ENCODE results near the gene PEX10.

The PEX10 gene

DNA sequence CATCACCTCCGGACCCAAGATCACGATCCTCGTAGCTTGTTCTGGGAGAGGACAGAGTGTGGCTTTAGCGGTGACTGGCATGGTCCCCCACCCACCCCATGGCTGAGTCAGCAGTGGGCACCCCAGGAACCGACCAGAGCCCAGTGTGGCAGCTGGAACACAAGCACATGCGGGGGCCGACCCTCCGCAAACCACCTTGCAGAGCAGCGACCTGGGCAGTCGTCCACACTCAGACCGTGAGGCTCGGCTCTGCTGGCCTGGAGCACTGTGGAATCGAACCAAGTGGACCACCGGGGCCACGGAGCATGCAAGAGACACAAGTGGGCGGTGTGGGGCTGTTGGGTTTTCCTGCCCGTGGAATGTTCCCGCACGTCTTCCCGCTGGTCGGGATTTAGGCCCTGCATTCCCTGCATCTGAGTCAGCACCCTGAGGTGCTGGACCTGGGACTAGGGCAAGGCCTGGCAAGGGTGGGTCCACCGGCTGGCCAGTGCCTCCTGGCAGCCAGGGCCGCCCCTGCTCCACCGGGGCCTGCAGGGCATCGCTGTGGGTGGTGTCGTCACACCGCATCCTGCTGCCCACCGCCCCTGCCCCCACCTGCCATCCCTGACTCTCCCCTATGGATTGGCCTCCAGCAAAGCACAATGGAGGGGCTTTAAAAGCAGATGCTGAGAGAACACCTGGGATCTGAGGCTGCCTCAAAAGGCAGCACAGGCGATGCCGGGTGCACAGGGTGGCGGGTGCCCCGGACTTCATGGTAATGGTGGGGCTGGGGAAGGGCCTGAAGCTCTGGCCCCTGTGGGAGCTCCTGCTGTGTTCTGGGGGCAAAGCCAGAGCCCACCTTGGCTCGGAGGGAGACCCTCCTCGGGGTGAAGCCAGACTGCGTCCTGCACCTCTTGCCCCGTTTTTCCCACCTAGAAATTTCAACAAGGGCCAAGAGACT lies 39.5 kb downstream of the PEX10 start:
- DNase-seq: no peak

DNA sequence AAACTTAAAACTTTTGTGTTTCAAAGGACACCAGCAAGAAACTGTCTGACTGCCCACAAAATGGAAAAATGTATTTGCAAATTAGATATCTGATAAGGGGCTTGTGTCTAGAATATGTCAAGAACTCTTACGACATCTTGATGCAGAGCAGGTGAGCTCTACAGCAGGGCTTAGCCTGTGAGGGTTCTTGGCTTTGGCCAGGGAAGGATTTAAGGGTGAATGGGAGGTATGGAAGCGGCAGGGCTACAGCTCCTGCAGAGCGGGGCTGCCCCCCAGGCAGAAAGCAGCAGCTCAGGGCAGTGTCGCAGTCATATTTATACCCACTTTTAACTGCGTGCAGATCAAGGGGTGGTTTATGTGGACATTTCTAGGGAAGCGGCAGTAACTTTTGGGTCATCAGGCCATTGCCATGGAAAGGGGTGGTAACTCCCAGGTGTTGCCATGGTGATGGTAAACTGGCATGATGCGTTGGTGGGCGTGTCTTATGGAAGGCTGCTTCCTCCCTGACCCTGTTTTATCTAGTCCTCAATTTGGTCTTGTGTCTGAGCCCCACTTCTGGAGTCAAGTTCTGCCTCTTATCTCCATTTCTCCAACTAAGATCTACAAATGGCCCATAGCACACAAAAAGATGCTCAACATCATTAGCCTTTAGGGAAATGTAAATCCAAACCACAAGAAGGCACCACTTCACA lies 44.2 kb downstream of the PEX10 start:
- DNase-seq: no peak

DNA sequence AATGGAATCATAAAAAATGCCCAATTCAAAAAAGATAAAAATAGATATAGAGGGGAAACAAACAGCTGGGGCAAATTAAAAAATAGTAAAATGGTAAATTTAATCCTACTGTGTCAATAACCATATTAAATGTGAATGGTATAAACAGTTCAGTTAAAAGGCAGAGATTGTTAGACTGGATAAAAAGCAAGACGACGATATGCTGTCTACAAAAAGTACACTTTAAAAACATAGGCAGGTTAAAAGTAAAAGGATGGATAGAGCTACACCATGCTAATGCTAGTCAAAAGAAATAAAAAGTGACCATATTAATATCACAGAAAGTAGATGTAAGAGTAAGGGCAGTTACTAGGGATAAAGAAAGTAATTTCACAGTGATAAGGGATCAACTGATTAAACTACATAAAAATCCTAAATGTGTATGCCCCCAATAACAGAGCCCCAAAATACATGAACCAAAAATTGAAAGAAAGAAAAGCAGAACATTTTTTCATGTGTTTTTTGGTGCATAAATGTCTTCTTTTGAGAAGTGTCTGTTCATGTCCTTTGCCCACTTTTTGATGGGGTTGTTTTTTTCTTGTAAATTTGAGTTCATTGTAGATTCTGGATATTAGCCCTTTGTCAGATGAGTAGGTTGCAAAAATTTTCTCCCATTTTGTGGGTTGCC lies 48.4 kb downstream of the PEX10 start:
- no peak for DNase-seq

DNA sequence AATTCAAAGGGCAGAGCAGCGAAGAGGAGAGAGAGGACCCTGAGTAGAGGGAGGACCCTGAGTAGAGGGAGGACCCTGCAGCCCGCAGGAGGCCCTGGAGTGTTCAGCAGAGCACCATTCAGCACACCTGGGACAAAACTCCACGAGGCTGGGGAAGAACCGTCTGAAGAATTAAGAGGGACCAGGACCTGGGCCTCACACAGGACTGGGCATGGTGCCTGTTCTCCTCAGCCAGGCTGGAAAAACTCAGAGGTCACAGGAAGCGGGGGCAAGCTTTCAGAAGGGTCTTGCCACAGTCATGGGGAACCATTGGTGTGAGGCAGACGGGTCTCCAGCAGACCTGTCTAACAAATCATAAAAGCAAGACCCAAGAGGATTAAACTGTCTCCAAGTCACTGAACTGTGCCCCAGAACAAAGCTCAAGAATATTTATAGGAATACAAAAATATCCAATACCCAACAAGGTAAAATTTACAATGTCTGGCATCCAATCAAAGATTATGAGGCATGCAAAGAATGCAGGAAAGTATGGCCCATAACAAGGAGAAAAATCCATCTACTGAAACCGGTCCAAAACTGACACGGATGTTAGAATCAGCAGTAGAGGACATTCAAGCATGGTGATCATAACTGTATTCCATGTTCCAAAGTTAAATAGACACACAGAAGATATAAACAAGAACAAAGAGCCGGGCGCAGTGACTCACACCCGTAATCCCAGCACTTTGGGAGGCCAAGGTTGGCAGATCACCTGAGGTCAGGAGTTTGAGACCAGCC lies 51.6 kb downstream of the PEX10 start:
- DNase-seq: no peak

DNA sequence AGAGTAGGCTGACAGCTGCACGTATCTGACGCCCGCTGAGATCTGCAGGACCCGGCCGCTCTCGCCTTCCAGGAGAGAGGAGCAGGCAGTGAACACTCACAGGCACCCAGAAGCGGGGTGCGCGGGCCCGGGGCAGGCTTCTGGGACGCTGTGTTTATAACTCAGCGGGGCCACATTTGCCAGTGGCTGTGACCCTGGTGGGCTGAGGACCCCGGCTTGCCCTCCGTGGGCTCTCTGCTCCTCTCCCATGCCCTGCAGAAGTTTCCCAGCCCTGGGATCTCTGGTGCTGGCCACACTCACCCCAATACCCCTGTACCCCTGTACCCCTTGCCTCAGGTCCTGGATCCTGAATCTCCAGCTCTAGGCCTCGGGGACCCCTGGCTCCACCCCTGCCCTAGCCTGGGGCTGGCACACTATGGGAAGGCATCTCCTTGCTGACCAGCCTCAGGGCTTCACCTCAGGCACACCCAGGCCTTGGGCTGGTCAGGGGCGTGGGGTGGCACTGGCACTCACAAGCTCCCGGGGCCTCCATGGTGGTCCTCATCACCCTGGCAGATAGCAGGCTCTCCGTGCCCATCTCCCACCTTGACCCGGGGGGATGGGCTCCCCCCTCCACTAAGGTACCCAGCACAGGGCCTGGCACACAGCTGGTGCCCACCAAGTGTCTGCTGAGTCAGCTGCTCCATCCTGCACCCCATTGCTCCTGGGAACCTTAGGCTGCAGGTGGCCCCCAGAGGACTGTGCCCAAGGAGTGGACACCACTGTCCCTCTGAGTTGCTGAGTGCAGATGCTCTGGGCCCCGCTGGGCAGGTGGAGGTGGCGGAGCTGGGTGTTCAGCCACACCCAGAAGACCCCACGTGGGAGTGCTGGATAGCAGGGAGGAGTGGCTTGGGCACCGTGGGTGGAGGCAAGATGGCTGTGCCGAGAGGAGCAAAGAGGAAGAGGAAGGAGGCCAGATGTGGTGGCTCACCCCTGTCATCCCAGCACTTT lies 53.4 kb downstream of the PEX10 start:
- no peak for DNase-seq

DNA sequence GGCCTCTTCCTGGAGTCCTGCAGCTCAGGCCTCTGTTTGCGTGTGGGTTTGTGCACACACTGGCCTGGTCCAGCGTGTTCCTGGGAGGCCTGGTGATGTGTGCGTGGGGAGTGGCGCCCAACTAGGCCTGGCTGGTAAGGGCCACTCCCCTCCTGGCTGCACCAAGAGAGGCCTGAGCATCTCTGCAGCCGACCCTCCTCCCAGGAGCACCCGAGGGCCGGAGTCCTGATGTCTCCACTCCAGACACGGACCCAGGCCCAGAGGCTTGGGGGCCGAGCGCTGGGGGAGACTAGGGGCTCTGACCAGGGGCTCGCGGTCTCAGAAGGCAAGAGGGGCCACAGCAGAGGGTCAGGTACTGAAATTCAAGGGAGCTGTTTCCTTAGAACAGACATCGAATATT lies 54.3 kb downstream of the PEX10 start:
- DNase-seq: no peak

DNA sequence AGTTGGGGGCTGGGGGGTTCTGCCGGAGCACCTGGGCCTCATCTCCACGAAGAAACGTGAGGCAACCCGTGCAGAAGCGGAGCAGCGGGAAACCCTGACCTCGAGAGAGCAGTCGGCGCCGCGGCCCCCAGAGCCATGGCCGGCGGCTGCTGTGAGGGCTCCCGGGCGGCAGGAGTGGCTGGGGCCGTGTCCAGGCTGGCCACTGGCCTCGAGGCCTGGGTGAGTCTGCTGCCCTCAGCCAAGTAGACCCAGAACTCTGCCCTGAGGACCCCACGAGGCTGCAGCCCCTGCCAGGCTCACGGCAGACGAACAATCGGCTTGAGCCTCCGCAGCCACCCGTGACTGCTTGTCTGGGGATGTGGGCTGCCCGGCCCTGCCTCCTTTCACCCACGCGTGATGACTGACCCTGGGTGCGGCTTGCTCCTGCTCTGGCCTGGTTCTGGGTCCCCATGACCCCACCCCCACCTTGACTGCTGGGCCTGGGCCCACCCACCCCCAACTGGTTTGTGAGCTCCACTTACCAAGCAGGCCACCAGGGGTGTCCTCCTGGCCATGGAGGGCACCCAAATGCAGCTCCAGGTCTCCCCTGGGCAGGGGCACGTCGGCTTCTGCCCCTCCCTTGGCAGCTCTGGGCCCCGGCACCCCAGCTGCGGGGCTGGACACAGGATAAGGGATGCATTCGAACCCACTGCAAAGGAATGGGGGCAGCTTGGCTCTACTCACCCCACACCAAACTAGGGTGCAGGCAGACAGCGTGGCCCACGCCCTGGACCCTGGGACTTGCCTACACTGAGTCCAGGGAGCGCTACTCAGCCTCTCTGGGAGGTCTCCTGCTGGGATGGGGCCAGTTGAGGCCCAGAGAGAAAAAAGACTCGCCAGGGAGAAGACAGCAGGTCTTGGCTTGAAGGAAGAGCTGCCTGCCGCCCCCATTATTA lies 55.2 kb downstream of the PEX10 start:
- no peak for DNase-seq

DNA sequence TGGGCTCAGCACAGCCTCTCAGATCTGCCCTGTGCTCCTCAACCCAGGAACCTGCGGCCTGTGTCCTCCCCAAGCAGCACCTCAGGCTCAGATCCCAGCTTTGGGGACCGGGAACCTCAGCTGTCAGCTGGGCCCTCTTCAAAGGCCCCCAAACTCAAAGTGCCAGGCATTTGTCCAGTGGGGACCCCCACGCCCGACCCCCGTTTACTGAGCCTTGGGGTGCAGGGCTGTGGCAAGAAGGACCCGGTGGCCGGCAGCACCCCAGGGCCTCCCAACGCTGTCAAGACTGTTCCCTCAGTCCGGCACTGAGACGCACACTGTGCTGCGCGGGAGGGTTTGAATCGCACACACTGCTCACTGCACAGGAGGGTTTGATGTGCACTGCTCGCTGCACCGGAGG lies 56.0 kb downstream of the PEX10 start:
- DNase-seq: no peak

DNA sequence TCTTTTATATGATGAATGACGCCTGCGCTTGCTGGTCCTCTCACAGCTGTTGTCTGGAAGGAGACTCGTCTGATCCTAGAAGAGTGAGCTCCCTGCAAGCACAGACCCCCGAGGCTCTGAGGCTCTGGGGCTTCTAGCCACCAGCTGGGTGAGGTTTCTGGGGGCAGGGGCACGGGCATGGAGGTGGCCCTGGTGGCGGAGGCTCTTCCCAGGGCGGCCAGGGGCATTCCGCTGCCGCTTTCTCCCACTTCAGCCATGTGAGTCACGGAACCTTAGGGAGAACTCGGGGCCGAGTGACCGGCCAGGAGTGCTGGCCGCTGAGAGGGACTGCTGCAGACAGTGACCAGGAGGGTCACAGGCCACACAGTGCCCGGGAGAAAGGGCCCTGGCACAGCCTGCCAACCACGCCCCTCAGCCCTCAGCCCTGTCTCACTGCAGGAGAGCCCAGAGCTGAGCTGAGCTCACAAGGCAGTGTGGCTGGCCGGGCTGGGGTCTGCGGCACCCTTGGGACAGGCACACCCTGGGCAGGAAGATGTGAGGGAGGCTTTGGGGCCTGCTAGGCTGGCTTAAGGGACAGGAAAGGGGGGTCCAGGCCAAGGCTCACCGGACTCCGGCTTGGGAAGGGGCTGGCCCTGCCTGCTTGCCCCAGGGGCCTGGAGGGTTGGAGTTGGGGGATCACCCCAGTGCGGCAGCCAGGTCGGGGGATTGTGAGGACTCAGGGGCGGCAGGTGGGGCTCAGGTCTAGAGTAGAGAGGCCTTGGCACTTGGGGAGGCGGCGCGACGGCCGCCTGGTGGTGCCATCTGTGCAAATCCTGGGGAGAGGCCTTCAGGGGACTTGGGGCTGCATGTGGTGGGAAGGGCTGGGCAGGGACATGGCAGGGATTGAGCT lies 56.7 kb downstream of the PEX10 start:
- no peak for DNase-seq

DNA sequence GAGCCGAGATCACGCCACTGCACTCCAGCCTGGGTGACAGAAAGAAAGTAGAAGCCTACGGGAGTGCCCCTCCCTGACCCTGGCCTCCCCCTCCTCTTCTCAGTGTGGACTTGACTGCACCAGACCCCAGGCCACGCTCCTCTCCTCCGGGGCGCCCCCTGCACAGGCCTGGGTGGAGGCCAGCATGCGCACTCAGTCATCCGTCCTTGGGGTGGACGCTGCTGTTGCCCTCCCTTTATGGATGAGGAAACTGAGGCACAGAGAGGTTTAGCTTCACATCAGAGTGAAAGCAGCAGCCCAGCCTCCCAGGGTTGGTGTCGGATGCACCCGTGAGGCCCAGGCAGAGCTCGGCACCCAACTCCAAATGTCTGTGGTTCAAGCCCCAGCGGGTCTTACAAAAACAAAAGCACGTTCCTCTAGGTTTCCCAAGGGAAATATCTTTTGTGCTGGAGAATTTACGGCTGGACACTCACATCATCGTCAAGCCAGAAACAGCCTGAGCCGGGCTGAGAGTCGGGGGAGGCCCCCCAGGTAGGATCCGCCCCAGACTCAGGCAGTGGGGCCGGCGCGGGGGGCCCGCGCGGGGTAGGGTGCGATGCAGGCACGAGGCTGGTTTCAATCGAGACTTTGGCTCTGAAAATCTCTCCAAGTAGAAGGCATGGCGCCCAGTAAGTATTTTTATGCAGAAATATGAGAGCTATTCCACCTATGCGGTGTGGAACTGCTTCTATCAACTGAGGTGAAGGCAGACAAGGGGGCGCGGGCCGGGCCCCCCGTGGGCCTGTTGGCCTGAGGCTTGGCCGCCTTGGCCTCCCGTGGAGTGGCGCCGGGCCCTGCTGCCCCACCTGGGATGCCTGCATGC lies 57.6 kb downstream of the PEX10 start:
- no peak for DNase-seq

All from activated CD4-positive, alpha-beta T cell treated with anti-CD3 and anti-CD28 coated beads, Interleukin-2, amount 50 U/mL, for 4 hours (primary cell).